ENCODE measurements around the gene NKTR. TPM values are rescaled to one million over a fixed set of nuclear protein-coding genes. Genes with fewer than 3 reads are reported as not detected.

The NKTR gene
- total and polyA plus RNA-seq, 2 experiments from 2014 or later: 81.3 to 117 TPM

- TF ChIP-seq ZNF462 (CRISPR knock-in tag; IDR thresholded peaks at IDR 0.05) (no peak), NANOG (IDR thresholded peaks at IDR 0.05; ENCODE audit: borderline replicate concordance) (no peak), ZNF114 (CRISPR knock-in tag; IDR thresholded peaks at IDR 0.05) (no peak), EZH2phosphoT487 (IDR thresholded peaks at IDR 0.05; ENCODE audit: unreplicated experiment) (no peak), STAT1 (IDR thresholded peaks at IDR 0.05; ENCODE audit: unreplicated experiment) (no peak), ZNF331 (CRISPR knock-in tag; IDR thresholded peaks at IDR 0.05; ENCODE audit: low read depth) (no peak)
Observed at GRCh38 chr3:42562047-42562907, 38.2 kb upstream of the NKTR start (continued).

GRCh38 chr3:42569593-42570142 lies 30.8 kb upstream of the NKTR start:
- Mint-ChIP-seq H3K27ac (no peak overlapping the region), H3K4me1 (peaks cover 7% of the 10 kb centered on the region; the same call in 2 of the 3 replicates), H3K27me3 (ENCODE audit: insufficient read depth, low read depth, poor library complexity) (no peaks in the 10 kb centered on the region), H3K9me3 (peaks cover 7% of the 10 kb centered on the region; the same call in 2 of the 3 replicates), H3K36me3 (ENCODE audit: low read depth) (peaks cover 44% of the 10 kb centered on the region), H3K4me3 (no peak overlapping the region)
- Histone ChIP-seq H3K4me1 (ENCODE audit: insufficient read depth) (no peaks in the 10 kb centered on the region; the same call in 1 of the 2 replicates), H2AFZ (no peak overlapping the region), H3F3A (replicated peaks; ENCODE audit: low read depth) (no peaks in the 10 kb centered on the region), H3K79me2 (replicated peaks; ENCODE audit: insufficient read depth) (peaks cover 34% of the 10 kb centered on the region), H3K9me2 (ENCODE audit: insufficient read depth) (no peaks in the 10 kb centered on the region), H3K27me3 (ENCODE audit: insufficient read depth) (no peaks in the 10 kb centered on the region), H3K4me3 (no peak overlapping the region), H4K20me1 (replicated peaks; ENCODE audit: insufficient read depth) (peaks cover 24% of the 10 kb centered on the region), H3K4me2 (no peak overlapping the region), H3K27ac (ENCODE audit: low read depth) (no peak overlapping the region), H3K36me3 (ENCODE audit: insufficient read depth) (peaks cover 7% of the 10 kb centered on the region)
- ATAC-seq (no peak), DNase-seq (ENCODE audit: low spot score) (no peak)
- TF ChIP-seq ZNF331 (CRISPR knock-in tag; IDR thresholded peaks at IDR 0.05; ENCODE audit: low read depth) (no peak), ZNF114 (CRISPR knock-in tag; IDR thresholded peaks at IDR 0.05) (no peak), CTCF (conservative IDR thresholded peaks at IDR 0.05; ENCODE audit: low read depth in 2 of 2) (no peak), CREB1 (CRISPR knock-in tag; IDR thresholded peaks at IDR 0.05; ENCODE audit: low read depth) (no peak), EZH2phosphoT487 (IDR thresholded peaks at IDR 0.05; ENCODE audit: unreplicated experiment) (no peak)

Measured in GM23338 (cell line).